Trophoblast cell (in vitro differentiated cells and primary cell): Measurements from ENCODE around the gene TTLL8.

Experiments
- DNase-seq, 2 donors: peaks; one replicate each; pipeline ENCODE4 v3.0.0-alpha.2; 2016
- H2AFZ ChIP-seq: 2 replicates; pipeline ENCODE4 v1.6.1; 2013; ENCODE audit warnings: low read length, moderate library complexity, mild to moderate bottlenecking; ENCODE audit not compliant: insufficient read depth, poor library complexity
- H2AK5ac ChIP-seq: 2 replicates; pipeline ENCODE4 v1.6.1; 2013; ENCODE audit warnings: mild to moderate bottlenecking, low read length
- H2BK120ac ChIP-seq: 2 replicates; pipeline ENCODE4 v1.6.1; 2013; ENCODE audit warnings: low read length, mild to moderate bottlenecking, moderate library complexity; ENCODE audit not compliant: insufficient read depth, poor library complexity
- H2BK12ac ChIP-seq: 2 replicates; pipeline ENCODE4 v1.6.1; 2013; ENCODE audit warnings: mild to moderate bottlenecking, low read length, moderate library complexity
- H2BK5ac ChIP-seq: 2 replicates; pipeline ENCODE4 v1.6.1; 2013; ENCODE audit warnings: low read length, low read depth, moderate library complexity, mild to moderate bottlenecking; ENCODE audit not compliant: poor library complexity
- H3K14ac ChIP-seq: 2 replicates; pipeline ENCODE4 v1.6.1; 2013; ENCODE audit warnings: mild to moderate bottlenecking, low read length
- H3K18ac ChIP-seq: 2 replicates; pipeline ENCODE4 v1.6.1; 2013; ENCODE audit warnings: mild to moderate bottlenecking, low read length
- H3K23ac ChIP-seq: 2 replicates; pipeline ENCODE4 v1.6.1; 2013; ENCODE audit warnings: low read length
- H3K27ac ChIP-seq: 2 replicates; pipeline ENCODE4 v1.5.1; 2013; ENCODE audit warnings: low read depth, mild to moderate bottlenecking, inconsistent platforms, low read length, moderate library complexity
- H3K27me3 ChIP-seq: 2 replicates; pipeline ENCODE4 v1.6.1; 2013; ENCODE audit warnings: inconsistent platforms, mild to moderate bottlenecking, low read length, moderate library complexity; ENCODE audit not compliant: insufficient read depth
- H3K36me3 ChIP-seq, 2 experiments: 1 replicate in 1 of 2; 2 replicates in 1 of 2; pipeline ENCODE4 v1.6.1; 2013; ENCODE audit warnings: low read length in 2 of 2, mild to moderate bottlenecking in 2 of 2, moderate library complexity in 1 of 2; ENCODE audit not compliant: insufficient read depth in 2 of 2, control insufficient read depth in 1 of 2
- H3K4ac ChIP-seq: 2 replicates; pipeline ENCODE4 v1.6.1; 2013; ENCODE audit warnings: low read depth, mild to moderate bottlenecking, low read length, moderate library complexity
- H3K4me1 ChIP-seq, 2 experiments: 1 replicate in 1 of 2; 2 replicates in 1 of 2; pipeline ENCODE4 v1.6.1; 2013; ENCODE audit warnings: low read length in 2 of 2, mild to moderate bottlenecking in 2 of 2, moderate library complexity in 1 of 2; ENCODE audit not compliant: insufficient read depth in 2 of 2, control insufficient read depth in 1 of 2
- H3K4me2 ChIP-seq: 2 replicates; pipeline ENCODE4 v1.6.1; 2013; ENCODE audit warnings: inconsistent platforms, mild to moderate bottlenecking, low read length, moderate library complexity
- H3K4me3 ChIP-seq: 2 replicates; pipeline ENCODE4 v1.5.1; 2013; ENCODE audit warnings: mild to moderate bottlenecking, low read depth, low read length, inconsistent platforms
- H3K79me1 ChIP-seq: one replicate; pipeline ENCODE4 v1.6.1; 2013; ENCODE audit warnings: low read length
- H3K79me2 ChIP-seq: 2 replicates; pipeline ENCODE4 v1.6.1; 2013; ENCODE audit warnings: low read length, mild to moderate bottlenecking; ENCODE audit not compliant: control insufficient read depth, insufficient read depth, poor library complexity
- H3K9ac ChIP-seq: 2 replicates; pipeline ENCODE4 v1.6.1; 2013; ENCODE audit warnings: mild to moderate bottlenecking, low read length
- H3K9me3 ChIP-seq: 2 replicates; pipeline ENCODE4 v1.6.1; 2013; ENCODE audit warnings: low read depth, mild to moderate bottlenecking, control low read depth, inconsistent platforms, low read length; ENCODE audit not compliant: insufficient read depth
- H4K12ac ChIP-seq: 2 replicates; pipeline ENCODE4 v1.6.1; 2013; ENCODE audit warnings: low read depth, mild to moderate bottlenecking, low read length, moderate library complexity
- H4K8ac ChIP-seq: 2 replicates; pipeline ENCODE4 v1.6.1; 2013; ENCODE audit warnings: low read depth, mild to moderate bottlenecking, low read length, moderate library complexity
- H4K91ac ChIP-seq: one replicate; pipeline ENCODE4 v1.6.1; 2013; ENCODE audit warnings: low read depth, mild to moderate bottlenecking, low read length, moderate library complexity
- WGBS: extraction: QIAGEN DNeasy Blood & Tissue Kit; methylation state at CpG from one replicate; pipeline ENCODE4 v1.1.7; 2013; ENCODE audit warnings: missing lambda C conversion rate; ENCODE audit not compliant: insufficient read length, insufficient coverage; ENCODE audit errors: extremely low coverage; 5-methylcytosine and 5-hydroxymethylcytosine counted together

Gene TTLL8

GRCh38 chr22:50040717-50041116 is 17.4 kb downstream of the TTLL8 start:
- DNase-seq, result no peak
- Histone ChIP-seq H3K4me2 (no peak overlapping the region), H2BK5ac (no peak overlapping the region), H3K4ac (no peak overlapping the region), H3K9ac (no peak overlapping the region), H3K27ac (no peak overlapping the region), H3K79me2 (no peaks in the 10 kb centered on the region), H2AK5ac (no peak overlapping the region), H3K9me3 (peaks cover 8% of the 10 kb centered on the region), H3K36me3 (no peaks in the 10 kb centered on the region), H2AFZ (no peak overlapping the region), H4K91ac (no peak overlapping the region), H3K18ac (no peak overlapping the region), H3K79me1 (no peaks in the 10 kb centered on the region), H2BK120ac (no peak overlapping the region), H2BK12ac (no peak overlapping the region), H3K14ac (no peak overlapping the region), H4K12ac (no peak overlapping the region), H3K4me3 (no peak overlapping the region), H3K23ac (no peak overlapping the region), H4K8ac (no peak overlapping the region), H3K27me3 (no peaks in the 10 kb centered on the region), H3K4me1 (no peaks in the 10 kb centered on the region)
- no CpG with 5 or more reads among the region's 7 CpGs for WGBS

- Histone ChIP-seq H3K23ac (no peak overlapping the region), H3K18ac (no peak overlapping the region), H3K14ac (no peak overlapping the region), H4K8ac (no peak overlapping the region), H3K36me3 (no peaks in the 10 kb centered on the region), H3K4ac (no peak overlapping the region), H3K9ac (no peak overlapping the region), H3K79me1 (no peaks in the 10 kb centered on the region), H3K27ac (no peak overlapping the region), H4K91ac (no peak overlapping the region), H3K4me2 (no peak overlapping the region), H3K79me2 (no peaks in the 10 kb centered on the region), H2BK120ac (no peak overlapping the region), H3K4me1 (no peaks in the 10 kb centered on the region), H2AFZ (no peak overlapping the region), H3K9me3 (peaks cover 8% of the 10 kb centered on the region), H2AK5ac (no peak overlapping the region), H4K12ac (no peak overlapping the region), H2BK12ac (no peak overlapping the region), H2BK5ac (no peak overlapping the region), H3K27me3 (no peaks in the 10 kb centered on the region), H3K4me3 (no peak overlapping the region)
- no peak for DNase-seq
- no CpG with 5 or more reads among the region's 29 CpGs for WGBS
These were observed 18.2 kb downstream of the TTLL8 start for GRCh38 chr22:50039669-50040443.

DNA sequence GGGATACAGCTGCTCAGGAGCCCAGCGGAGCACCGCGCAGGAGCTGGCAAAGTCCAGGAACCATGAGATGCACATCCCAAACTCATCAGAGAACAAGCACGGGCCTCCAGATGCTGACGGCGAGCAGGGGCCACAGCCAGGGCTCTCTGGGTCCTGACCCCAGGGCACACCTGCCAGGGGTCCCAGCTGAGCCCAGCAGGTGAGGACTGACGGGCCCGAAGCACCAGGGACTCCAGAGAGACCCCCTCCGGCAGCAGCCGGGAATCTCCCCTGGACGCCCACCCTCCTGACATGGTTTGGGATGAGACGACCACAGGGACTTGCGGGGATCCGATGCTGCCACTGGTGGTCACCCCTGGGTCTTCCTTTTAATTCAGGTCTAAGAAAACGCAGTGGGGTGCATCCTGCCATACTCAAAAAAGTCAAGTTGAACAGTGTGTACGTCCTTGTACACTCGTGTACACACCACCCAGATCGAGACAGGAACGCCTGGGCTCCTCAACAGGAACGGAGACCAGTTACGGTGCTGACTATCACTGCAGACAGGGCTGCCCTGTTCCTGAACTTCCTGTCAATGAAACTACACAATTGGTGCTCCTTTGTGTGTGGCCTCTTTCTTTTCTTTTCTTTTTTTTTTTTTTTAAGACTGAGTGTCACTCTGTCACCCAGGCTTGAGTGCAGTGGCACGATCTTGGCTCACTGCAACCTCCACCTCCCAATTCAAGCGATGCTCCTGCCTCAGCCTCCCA is 21.9 kb downstream of the TTLL8 start:
- no peak overlapping the region for H3K27ac ChIP-seq
- no peaks in the 10 kb centered on the region for H3K79me1 ChIP-seq
- H2BK12ac ChIP-seq, result no peak overlapping the region
- H2BK120ac ChIP-seq, result no peak overlapping the region
- no peak overlapping the region for H4K91ac ChIP-seq
- no peak overlapping the region for H3K4ac ChIP-seq
- H3K9ac ChIP-seq, result no peak overlapping the region
- H3K4me2 ChIP-seq, result no peak overlapping the region
- H3K18ac ChIP-seq, result no peak overlapping the region
- no peak for DNase-seq
- no peak overlapping the region for H4K8ac ChIP-seq
- no peak overlapping the region for H2AFZ ChIP-seq
- H3K4me3 ChIP-seq, result no peak overlapping the region
- H3K23ac ChIP-seq, result no peak overlapping the region
- H4K12ac ChIP-seq, result no peak overlapping the region
- no CpG with 5 or more reads among the region's 23 CpGs for WGBS
- H3K79me2 ChIP-seq, result no peaks in the 10 kb centered on the region
- no peaks in the 10 kb centered on the region for H3K4me1 ChIP-seq
- H2AK5ac ChIP-seq, result no peak overlapping the region
- no peaks in the 10 kb centered on the region for H3K27me3 ChIP-seq
- no peaks in the 10 kb centered on the region for H3K36me3 ChIP-seq
- no peak overlapping the region for H3K14ac ChIP-seq
- peaks cover 10% of the 10 kb centered on the region for H3K9me3 ChIP-seq
- H2BK5ac ChIP-seq, result no peak overlapping the region

GRCh38 chr22:50035131-50035881 is 22.8 kb downstream of the TTLL8 start:
- Histone ChIP-seq H3K9me3 (peaks cover 10% of the 10 kb centered on the region), H3K27ac (no peak overlapping the region), H4K91ac (no peak overlapping the region), H3K9ac (no peak overlapping the region), H3K4me1 (no peaks in the 10 kb centered on the region), H3K79me2 (no peaks in the 10 kb centered on the region), H4K12ac (no peak overlapping the region), H2AFZ (no peak overlapping the region), H3K4me3 (no peak overlapping the region), H2BK5ac (no peak overlapping the region), H3K4ac (no peak overlapping the region), H3K4me2 (no peak overlapping the region), H3K23ac (no peak overlapping the region), H2BK12ac (no peak overlapping the region), H3K79me1 (no peaks in the 10 kb centered on the region), H3K36me3 (no peaks in the 10 kb centered on the region), H3K18ac (no peak overlapping the region), H2BK120ac (no peak overlapping the region), H2AK5ac (no peak overlapping the region), H3K14ac (no peak overlapping the region), H3K27me3 (no peaks in the 10 kb centered on the region), H4K8ac (no peak overlapping the region)
- WGBS, result no CpG with 5 or more reads among the region's 24 CpGs
- DNase-seq, result no peak
